ENCODE results near the gene SYNGAP1.

SYNGAP1 gene

GRCh38 chr6:33504486-33504885 is 84.6 kb downstream of the SYNGAP1 start:
- no peak overlapping the region for H2AFZ ChIP-seq
- H3K9ac ChIP-seq = no peak overlapping the region
- H3K79me2 ChIP-seq = no peaks in the 10 kb centered on the region
- H3K27me3 ChIP-seq (ENCODE audit: control insufficient read depth, insufficient read depth, low read length) = no peaks in the 10 kb centered on the region
- H3K4me1 ChIP-seq = no peaks in the 10 kb centered on the region
- no peak overlapping the region for H3K27ac ChIP-seq
- H3K4me3 ChIP-seq (ENCODE audit: low read depth, low read length) = no peak overlapping the region
- TF ChIP-seq, protein P1, sequence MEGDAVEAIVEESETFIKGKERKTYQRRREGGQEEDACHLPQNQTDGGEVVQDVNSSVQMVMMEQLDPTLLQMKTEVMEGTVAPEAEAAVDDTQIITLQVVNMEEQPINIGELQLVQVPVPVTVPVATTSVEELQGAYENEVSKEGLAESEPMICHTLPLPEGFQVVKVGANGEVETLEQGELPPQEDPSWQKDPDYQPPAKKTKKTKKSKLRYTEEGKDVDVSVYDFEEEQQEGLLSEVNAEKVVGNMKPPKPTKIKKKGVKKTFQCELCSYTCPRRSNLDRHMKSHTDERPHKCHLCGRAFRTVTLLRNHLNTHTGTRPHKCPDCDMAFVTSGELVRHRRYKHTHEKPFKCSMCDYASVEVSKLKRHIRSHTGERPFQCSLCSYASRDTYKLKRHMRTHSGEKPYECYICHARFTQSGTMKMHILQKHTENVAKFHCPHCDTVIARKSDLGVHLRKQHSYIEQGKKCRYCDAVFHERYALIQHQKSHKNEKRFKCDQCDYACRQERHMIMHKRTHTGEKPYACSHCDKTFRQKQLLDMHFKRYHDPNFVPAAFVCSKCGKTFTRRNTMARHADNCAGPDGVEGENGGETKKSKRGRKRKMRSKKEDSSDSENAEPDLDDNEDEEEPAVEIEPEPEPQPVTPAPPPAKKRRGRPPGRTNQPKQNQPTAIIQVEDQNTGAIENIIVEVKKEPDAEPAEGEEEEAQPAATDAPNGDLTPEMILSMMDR (IDR thresholded peaks at IDR 0.05) = no peak
- H3K9me3 ChIP-seq (ENCODE audit: control insufficient read depth, low read length) = no peaks in the 10 kb centered on the region
- no peaks in the 10 kb centered on the region for H3K36me3 ChIP-seq (ENCODE audit: control insufficient read depth, insufficient read depth, low read length)
- H3K4me2 ChIP-seq (ENCODE audit: low read length) = no peak overlapping the region
